Spleen (tissue), 11 donors: ENCODE measurements around the gene OR2A14. TPM values are rescaled to one million over a fixed set of nuclear protein-coding genes. Genes with fewer than 3 reads are reported as not detected.

ENCODE experiments used
- DNase-seq: peaks from one replicate; pipeline ENCODE4 v3.0.0-alpha.2; 2020
- H3K27ac ChIP-seq, 8 donors: fragments of 200-600 bp; sonication (generic) in 7 of 8; 1 replicate in 4 of 8; 2 replicates in 4 of 8; pipeline versions ENCODE4 v1.5.0 to v1.8.0; 2016 to 2021; ENCODE audit warnings: inconsistent platforms in 4 of 8, mild to moderate bottlenecking in 4 of 8, moderate library complexity in 1 of 8
- H3K27me3 ChIP-seq, 7 donors: fragments of 200-600 bp; sonication (generic) in 6 of 7; replicated peaks in 1 of 7; 1 replicate in 4 of 7; 2 replicates in 3 of 7; pipeline versions ENCODE4 v1.5.0 to v1.8.0; 2016 to 2021; ENCODE audit warnings: inconsistent platforms in 3 of 7, mild to moderate bottlenecking in 1 of 7
- H3K36me3 ChIP-seq, 6 donors: fragments of 200-600 bp; sonication (generic) in 5 of 6; 1 replicate in 4 of 6; 2 replicates in 2 of 6; pipeline versions ENCODE4 v1.5.0 to v1.8.0; 2016 to 2021; ENCODE audit warnings: inconsistent platforms in 2 of 6
- H3K4me1 ChIP-seq, 6 donors: fragments of 200-600 bp; sonication (generic) in 5 of 6; 1 replicate in 3 of 6; 2 replicates in 3 of 6; pipeline versions ENCODE4 v1.5.0 to v1.8.0; 2016 to 2021; ENCODE audit warnings: inconsistent platforms in 3 of 6
- H3K4me3 ChIP-seq, 8 donors: fragments of 200-600 bp; sonication (generic) in 7 of 8; 1 replicate in 4 of 8; 2 replicates in 4 of 8; pipeline versions ENCODE4 v1.5.0 to v1.8.0; 2016 to 2021; ENCODE audit warnings: inconsistent platforms in 4 of 8, mild to moderate bottlenecking in 4 of 8, moderate library complexity in 2 of 8
- H3K9me3 ChIP-seq, 8 donors: fragments of 200-600 bp; sonication (generic) in 7 of 8; 1 replicate in 4 of 8; 2 replicates in 4 of 8; pipeline versions ENCODE4 v1.5.0 to v1.8.0; 2016 to 2021; ENCODE audit warnings: inconsistent platforms in 4 of 8
- POLR2A ChIP-seq, 3 donors: fragments of 450-650 bp; IDR thresholded peaks; one replicate each; pipeline ENCODE4 v1.5.1; 2017; ENCODE audit warnings: antibody characterized with exemption in 3 of 3, mild to moderate bottlenecking in 1 of 3
- POLR2AphosphoS5 ChIP-seq, 3 donors: sonication (generic); formaldehyde crosslinking; IDR thresholded peaks; one replicate each; pipeline ENCODE4 v1.5.1; 2017; ENCODE audit warnings: antibody characterized with exemption in 3 of 3
- WGBS, 5 donors: extraction: QIAGEN DNeasy Blood & Tissue Kit in 3 of 5; methylation state at CpG; one replicate each; pipeline versions ENCODE4 v1.1.5 to v1.1.7; 2013 to 2018; 5-methylcytosine and 5-hydroxymethylcytosine counted together
- intact Hi-C: fragments of 100-400 bp; cut with DNase I; formaldehyde crosslinking; loops from one replicate; pipeline ENCODE4 v1.15.0; 2023; ENCODE audit warnings: low total_unique reads
- polyA plus RNA-seq, 3 donors: library from polyadenylated mRNA; stranded (reverse); fragments of 200-250 nt; gene quantifications; one replicate each; pipeline ENCODE4 v1.2.1, GENCODE V29; 2013
- total RNA-seq, 7 donors: library from RNA; depleted of rRNA in 3 of 7; stranded (reverse); fragments of >200 nt in 3 of 7; fragmentation: NEBNext Ultra II Directional in 4 of 7; extraction: Animal tissue kit (Norgen Biotek cat#: 25700) in 4 of 7; gene quantifications; one replicate each; pipeline versions ENCODE4 v1.1.0 to v1.2.1, GENCODE V29; 2016 to 2021
- TF ChIP-seq, protein P1 (sequence below), 11 experiments: fragments of 200-600 bp in 7 of 11; fragments of 450-650 bp in 4 of 11; sonication (generic) in 4 of 11; IDR thresholded peaks in 8 of 11; conservative IDR thresholded peaks in 3 of 11; 1 replicate in 7 of 11; 2 replicates in 4 of 11; pipeline versions ENCODE4 v1.4.0 to v1.8.0; 2016 to 2021; ENCODE audit warnings: antibody characterized with exemption in 11 of 11, inconsistent platforms in 4 of 11, mild to moderate bottlenecking in 1 of 11
- donor health status: healthy with polysubstance abuse.
- donor health status: DM: no; HTN: no; CAD: no; lungs with moderate emphysema.
- donor health status: DM: no; HTN: no; CAD: no.
- donor health status: Bipolar disorder and iron deficiency.
- donor health status: healthy.
- donor health status: DM: no; HTN: no; CAD: no.
- donor health status: DM: yes; HTN: yes; CAD: no.

OR2A14 gene
- total and polyA plus RNA-seq, 10 donors: not detected

DNA sequence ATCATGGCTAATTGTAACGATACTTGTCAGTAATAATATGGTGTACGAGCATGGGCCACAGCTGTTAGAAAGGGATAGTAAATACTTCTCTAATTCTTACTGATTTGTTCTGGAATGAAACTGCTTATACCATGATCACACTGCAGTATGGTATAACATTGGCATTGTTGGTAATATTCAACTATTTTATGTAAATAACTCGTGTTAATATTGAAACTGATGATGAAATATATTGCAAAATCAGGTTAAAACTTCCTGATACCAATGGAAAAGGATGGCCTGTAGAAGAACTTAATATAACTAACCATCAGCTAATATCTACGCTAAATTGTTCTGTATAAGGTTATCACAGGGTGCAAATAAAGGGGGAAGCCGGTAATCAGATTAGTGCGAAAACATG lies 10.3 kb downstream of the OR2A14 start:
- no peaks in the 10 kb centered on the region for H3K9me3 ChIP-seq
- intact Hi-C loops: no loop called here
- no peaks in the 10 kb centered on the region for H3K36me3 ChIP-seq
- H3K4me3 ChIP-seq: no peak overlapping the region
- no peak for DNase-seq
- H3K27ac ChIP-seq: no peak overlapping the region
- 70 to 91% (median 75%) methylated on average over 6 of the region's 6 CpGs for WGBS, 5 donors
- no peaks in the 10 kb centered on the region for H3K27me3 ChIP-seq
- no peaks in the 10 kb centered on the region for H3K4me1 ChIP-seq
- TF ChIP-seq POLR2AphosphoS5 (IDR thresholded peaks at IDR 0.05) (no peak), POLR2A (IDR thresholded peaks at IDR 0.05) (no peak)
- TF ChIP-seq, protein P1, sequence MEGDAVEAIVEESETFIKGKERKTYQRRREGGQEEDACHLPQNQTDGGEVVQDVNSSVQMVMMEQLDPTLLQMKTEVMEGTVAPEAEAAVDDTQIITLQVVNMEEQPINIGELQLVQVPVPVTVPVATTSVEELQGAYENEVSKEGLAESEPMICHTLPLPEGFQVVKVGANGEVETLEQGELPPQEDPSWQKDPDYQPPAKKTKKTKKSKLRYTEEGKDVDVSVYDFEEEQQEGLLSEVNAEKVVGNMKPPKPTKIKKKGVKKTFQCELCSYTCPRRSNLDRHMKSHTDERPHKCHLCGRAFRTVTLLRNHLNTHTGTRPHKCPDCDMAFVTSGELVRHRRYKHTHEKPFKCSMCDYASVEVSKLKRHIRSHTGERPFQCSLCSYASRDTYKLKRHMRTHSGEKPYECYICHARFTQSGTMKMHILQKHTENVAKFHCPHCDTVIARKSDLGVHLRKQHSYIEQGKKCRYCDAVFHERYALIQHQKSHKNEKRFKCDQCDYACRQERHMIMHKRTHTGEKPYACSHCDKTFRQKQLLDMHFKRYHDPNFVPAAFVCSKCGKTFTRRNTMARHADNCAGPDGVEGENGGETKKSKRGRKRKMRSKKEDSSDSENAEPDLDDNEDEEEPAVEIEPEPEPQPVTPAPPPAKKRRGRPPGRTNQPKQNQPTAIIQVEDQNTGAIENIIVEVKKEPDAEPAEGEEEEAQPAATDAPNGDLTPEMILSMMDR (IDR thresholded peaks at IDR 0.05 in 8 of 11, conservative IDR thresholded peaks at IDR 0.05 in 3 of 11): no peak

DNA sequence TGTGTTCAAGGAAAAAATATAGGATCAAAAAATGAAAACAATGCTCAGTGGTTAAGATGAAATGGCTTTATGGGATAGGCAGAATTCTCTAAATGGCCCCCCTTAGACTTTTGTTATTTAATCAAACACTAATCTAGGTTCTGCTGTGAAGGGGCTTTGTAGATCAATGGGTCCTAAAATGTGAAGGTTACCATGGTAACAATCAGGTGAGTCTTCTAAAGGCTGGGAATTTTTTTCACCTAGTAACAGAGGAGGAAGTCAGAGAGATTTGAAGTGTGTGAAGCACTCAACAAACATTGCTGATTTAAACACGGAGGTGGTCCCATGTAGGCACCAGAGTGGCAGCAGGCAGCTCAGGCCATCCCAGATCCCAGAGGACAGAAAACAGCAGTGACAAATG lies 11.1 kb downstream of the OR2A14 start:
- DNase-seq: no peak
- no peak overlapping the region for H3K4me3 ChIP-seq
- no peaks in the 10 kb centered on the region for H3K27me3 ChIP-seq
- no peak overlapping the region for H3K27ac ChIP-seq
- WGBS, 5 donors: 78 to 100% (median 88%) methylated on average over 1 of the region's 1 CpG
- H3K36me3 ChIP-seq: no peaks in the 10 kb centered on the region
- intact Hi-C loops: no loop called here
- TF ChIP-seq, protein P1 (IDR thresholded peaks at IDR 0.05 in 8 of 11, conservative IDR thresholded peaks at IDR 0.05 in 3 of 11): no peak
- H3K9me3 ChIP-seq: no peaks in the 10 kb centered on the region
- no peaks in the 10 kb centered on the region for H3K4me1 ChIP-seq

DNA sequence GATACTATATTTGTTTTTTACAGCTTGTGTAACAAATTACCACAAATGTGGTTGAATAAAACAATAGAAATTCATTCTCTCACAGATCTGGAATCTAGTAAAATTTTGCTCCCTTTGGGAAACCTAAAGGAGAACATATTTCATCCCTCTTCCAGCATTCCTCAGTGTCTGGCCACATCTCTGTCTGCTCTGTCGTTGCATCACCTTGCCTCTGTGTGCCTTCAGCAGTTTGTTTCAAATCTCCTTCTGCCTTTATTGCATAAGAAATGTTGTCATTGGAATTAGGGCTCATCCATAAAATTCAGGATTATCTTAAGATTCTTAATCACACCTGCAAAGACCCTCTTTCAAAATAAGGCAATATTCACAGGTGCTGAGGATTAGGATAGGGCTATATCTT lies 14.5 kb downstream of the OR2A14 start:
- DNase-seq: no peak
- Histone ChIP-seq H3K9me3 (no peaks in the 10 kb centered on the region), H3K27me3 (no peaks in the 10 kb centered on the region), H3K27ac (no peak overlapping the region), H3K4me1 (no peaks in the 10 kb centered on the region), H3K4me3 (no peak overlapping the region), H3K36me3 (no peaks in the 10 kb centered on the region)
- intact Hi-C loops: no loop called here
- 67 to 86% (median 75%) methylated on average over 1 of the region's 1 CpG for WGBS, 5 donors
- TF ChIP-seq POLR2AphosphoS5 (IDR thresholded peaks at IDR 0.05): no peak
- TF ChIP-seq, protein P1 (IDR thresholded peaks at IDR 0.05 in 8 of 11, conservative IDR thresholded peaks at IDR 0.05 in 3 of 11): no peak
- no peak for TF ChIP-seq POLR2A (IDR thresholded peaks at IDR 0.05)

DNA sequence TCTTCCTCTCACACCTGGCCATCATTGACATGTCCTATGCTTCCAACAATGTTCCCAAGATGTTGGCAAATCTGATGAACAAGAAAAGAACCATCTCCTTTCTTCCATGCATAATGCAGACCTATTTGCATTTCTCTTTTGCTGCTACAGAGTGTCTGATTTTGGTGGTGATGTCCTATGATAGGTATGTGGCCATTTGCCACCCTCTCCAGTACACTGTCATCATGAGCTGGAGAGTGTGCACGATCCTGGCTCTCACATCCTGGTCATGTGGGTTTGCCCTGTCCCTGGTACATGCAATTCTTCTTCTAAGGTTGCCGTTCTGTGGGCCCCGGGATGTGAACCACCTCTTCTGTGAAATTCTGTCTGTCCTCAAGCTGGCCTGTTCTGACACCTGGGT lies 19.2 kb downstream of the OR2A14 start:
- intact Hi-C loops: no loop called here
- 78 to 91% (median 88%) methylated on average over 3 of the region's 3 CpGs for WGBS, 5 donors
- DNase-seq: no peak
- Histone ChIP-seq H3K27ac (no peak overlapping the region), H3K27me3 (no peaks in the 10 kb centered on the region), H3K4me3 (no peak overlapping the region), H3K36me3 (no peaks in the 10 kb centered on the region), H3K9me3 (peaks cover 0 to 22% (median 5%) of the 10 kb centered on the region in 8 donors), H3K4me1 (no peaks in the 10 kb centered on the region)
- TF ChIP-seq, protein P1 (IDR thresholded peaks at IDR 0.05 in 8 of 11, conservative IDR thresholded peaks at IDR 0.05 in 3 of 11): no peak
- TF ChIP-seq POLR2A (IDR thresholded peaks at IDR 0.05): no peak
- TF ChIP-seq POLR2AphosphoS5 (IDR thresholded peaks at IDR 0.05): no peak
